ENCODE data around the gene RAB11A.
"Not testable (repeated sequence)": the region's sequence is repeated elsewhere in the genome, so short reads cannot be mapped to it uniquely, and the experiment has no call there.

RAB11A gene

DNA sequence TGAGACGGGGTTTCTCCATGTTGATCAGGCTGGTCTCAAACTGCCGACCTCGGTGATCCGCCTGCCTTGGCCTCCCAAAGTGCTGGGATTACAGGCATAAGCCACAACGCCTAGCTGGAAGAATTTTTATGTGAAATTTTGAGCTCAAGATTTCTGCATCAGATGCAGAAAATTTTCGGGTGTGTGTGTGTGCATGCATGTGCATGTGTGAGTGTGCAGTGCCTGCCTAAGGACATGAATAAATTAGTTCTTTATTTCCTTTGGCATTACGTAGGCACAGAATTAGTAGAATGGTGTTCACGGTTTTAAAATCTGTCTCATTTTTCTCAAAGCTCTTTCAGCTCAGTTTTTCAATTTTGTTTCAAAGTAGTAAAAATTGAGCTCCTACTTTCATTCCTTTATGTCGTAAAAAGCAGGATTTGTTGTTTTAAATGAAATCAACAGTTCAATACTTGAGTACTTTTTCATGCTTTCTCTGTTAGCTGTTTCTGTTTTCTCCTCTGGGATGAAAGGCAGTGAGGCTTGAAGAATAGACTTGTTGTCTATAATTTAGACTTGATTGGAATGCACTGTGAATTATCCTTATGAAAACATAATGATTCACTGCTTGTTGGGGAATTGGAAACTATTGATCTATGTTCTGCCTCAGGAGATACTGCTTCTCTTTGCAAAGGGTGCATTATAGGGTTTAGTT is 23.3 kb upstream of the RAB11A start:
- no peak for DNase-seq

GRCh38 chr15:65847989-65848388 is 21.3 kb upstream of the RAB11A start:
- DNase-seq: no peak

- no peak for DNase-seq
Observed at GRCh38 chr15:65851981-65852380, 17.3 kb upstream of the RAB11A start.

DNA sequence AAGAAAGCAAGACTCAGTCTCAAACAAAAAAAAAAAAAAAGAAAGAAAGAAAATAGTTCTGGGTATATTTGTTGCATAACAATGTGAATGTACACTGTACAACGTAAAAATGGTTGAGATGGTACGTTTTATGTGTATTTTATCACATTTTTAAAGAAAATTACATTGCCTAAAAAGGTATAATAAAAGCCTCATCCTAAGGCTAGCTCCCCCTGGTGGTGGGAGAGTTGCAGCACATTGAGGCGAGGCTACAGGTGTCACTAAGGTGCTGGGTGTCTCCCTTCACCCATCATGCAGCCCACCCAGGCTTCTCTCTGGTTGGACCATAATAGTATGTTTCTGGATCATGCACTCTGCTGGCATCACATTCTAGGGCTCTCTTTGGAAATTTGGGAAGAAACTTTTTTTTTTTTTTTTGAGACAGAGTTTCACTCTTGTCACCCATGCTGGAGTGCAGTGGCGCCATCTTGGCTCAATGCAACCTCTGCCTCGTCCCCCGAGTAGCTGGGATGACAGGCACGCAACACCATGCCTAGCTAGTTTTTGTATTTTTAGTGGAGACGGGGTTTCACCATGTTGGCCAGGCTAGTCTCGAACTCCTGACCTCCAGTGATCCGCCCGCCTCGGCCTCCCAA is 12.4 kb upstream of the RAB11A start:
- DNase-seq: peak; percentile 76

DNA sequence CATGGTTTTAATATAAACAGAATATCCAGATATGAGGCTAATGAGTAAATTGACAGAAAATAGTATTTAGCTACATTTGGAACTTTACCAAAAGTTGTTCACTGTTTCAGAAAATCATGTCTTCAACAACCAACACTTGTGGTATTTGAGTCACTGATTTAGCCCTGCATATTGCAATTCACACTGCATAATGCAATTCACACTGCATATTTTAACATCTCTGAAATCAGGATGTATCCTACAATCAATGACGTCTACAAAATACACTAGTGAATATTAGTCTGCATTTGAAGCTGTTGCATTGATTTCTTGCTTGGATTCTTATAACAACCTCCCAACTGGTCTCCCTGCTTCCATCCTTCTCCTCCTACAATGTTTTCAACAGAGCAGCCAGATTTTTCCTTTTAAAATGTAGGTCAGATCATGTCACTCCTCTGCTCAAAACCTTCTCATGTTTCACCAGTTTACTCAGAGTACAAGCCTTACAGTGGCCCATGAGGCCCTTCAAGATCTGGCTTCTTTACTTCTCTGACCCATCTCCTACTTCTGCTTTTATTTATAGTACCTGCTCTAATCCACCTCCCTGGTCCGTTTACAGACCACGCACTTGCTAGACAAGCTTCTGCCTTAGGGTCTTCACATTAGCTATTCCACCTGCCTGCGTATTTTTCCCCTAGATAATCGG is 11.4 kb upstream of the RAB11A start:
- no peak for DNase-seq

- peak; percentile 21 for DNase-seq
Observed at GRCh38 chr15:65862682-65863081, 6.6 kb upstream of the RAB11A start.

GRCh38 chr15:65863106-65863505 is 6.2 kb upstream of the RAB11A start:
- DNase-seq: no peak

DNA sequence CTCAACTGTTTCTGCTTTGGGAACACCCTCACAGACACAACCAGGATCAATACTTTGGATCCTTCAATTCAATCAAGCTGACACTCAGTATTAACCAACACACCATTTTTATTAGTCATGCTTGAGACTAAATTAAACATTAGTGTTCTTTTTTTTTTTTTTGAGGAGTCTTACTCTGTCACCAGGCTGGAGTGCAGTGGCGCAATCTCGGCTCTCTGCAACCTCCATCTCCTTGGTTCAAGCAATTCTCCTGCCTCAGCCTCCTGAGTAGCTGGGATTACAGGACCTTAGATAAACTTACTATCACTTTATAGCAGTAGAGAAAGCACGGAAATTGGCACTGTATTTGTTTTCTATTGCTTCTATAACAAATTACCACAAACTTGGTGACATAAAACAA is 2.0 kb upstream of the RAB11A start:
- no peak for DNase-seq

DNA sequence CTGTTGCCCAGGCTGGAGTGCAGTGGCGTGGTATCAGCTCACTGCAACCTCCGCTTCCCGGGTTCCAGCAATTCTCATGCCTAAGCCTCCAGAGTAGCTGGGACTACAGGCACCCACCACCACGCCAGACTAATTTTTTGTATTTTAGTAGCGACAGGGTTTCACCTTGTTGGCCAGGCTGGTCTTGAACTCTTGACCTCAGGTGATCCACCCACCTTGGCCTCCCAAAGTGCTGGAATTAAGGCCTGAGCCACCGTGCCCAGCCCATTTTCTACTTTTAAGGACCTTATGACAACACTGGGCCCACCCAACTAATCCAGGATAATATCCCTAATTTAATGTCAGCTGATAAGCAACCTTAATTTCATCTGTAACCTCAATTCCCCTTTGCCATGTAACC is 1.4 kb upstream of the RAB11A start:
- DNase-seq: not testable (repeated sequence)

GRCh38 chr15:65868546-65869125 is 655 bp upstream of the RAB11A start:
- no peak for DNase-seq

- DNase-seq: no peak
Observed at GRCh38 chr15:65869954-65870871, 922 bp downstream of the RAB11A start.

GRCh38 chr15:65870889-65871533 is 1.7 kb downstream of the RAB11A start:
- DNase-seq: no peak

DNA sequence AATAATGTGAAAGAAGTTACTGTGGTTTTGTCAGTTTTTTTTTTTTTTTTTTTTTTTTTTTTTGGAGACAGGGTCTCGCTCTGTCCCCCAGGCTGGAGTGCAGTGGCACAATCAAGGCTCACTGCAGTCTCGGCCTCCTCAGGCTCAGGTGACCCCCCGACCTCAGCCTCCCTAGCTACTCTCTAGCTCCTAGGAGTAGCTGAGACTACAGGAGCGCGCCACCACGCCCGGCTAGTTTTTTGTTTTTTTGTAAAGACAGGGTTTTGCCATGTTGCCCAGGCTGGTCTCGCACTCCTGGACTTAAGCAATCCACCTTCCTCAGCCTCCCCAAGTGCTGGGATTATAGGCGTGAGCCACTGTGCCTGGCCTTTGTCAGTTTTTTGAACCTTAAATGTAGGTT is 2.6 kb downstream of the RAB11A start:
- DNase-seq: not testable (repeated sequence)

DNA sequence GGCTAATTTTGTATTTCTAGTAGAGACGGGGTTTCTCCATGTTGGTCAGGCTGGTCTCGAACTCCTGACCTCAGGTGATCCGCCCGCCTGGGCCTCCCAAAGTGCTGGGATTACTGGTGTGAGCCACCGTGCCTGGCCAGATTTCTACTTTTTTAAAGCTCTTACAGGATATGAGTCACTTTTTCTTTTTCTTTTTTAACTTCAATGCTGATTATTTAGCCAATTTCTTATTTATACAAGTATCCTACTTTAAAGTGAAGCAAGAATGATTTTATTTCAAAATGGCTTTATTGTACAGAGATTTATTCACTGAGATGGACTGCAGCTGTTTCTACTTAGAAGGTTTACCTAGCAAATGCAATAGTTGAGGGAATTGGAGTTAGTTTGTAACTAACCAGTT is 3.3 kb downstream of the RAB11A start:
- not testable (repeated sequence) for DNase-seq

DNA sequence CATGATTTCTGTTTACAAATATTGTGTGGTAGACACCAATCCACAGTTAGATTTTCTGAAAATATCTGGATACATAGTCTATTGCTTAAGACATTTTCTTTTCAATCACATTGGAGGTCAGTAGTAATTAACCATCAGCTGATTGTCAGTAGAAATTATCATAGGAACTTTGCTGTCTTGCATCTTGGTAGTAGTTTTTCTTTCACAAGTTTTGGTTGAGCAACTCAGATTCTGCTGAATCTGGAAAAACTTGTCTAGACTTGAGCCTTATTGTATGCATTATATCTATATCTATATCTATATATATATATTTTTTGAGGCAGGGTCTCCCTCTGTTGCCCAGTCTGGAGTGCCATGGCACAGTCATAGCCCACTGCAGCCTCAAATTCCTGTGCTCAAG is 4.0 kb downstream of the RAB11A start:
- no peak for DNase-seq

DNA sequence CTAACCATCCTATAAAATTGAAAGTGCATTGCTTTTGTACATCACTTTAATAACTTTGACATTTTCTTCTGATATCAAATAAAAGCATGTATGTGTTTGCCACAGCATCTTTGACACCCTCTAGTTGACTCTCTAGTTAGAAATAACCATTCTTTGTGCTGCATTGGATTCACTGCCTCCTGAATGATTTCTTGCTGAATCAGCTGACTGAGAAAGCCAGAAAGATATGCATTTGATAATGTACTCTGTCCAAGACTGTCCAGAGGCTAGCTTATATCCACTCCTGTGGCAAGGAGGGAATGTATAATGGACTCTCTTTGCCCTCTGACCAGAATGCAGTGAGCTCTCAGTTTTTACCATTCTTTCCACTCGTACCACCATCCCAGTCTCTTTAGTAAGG is 6.2 kb downstream of the RAB11A start:
- no peak for DNase-seq

GRCh38 chr15:65877749-65878148 is 8.5 kb downstream of the RAB11A start:
- DNase-seq: no peak

GRCh38 chr15:65881766-65882434 is 12.6 kb downstream of the RAB11A start:
- DNase-seq: no peak

DNA sequence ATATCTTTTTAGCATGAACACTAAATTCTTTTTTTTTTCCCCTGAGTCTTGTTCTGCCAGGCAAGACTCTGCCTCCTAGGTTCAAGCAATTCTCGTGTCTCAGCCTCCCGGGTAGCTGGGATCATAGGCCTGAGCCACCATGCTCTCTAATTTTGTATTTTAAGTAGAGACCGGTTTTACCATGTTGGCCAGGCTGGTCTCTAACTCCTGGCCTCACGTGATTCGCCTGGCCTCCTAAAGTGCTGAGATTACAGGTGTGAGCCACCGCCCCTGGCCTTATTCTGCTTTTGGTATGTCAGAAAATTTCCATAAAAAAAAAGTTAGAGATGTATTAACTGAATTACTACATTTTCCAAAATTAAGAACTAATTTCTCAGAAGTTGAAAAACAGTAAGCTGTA is 14.3 kb downstream of the RAB11A start:
- no peak for DNase-seq

- no peak for DNase-seq
Observed at GRCh38 chr15:65884511-65884910, 15.2 kb downstream of the RAB11A start.

- DNase-seq: no peak
Observed at GRCh38 chr15:65885668-65886218, 16.5 kb downstream of the RAB11A start.

Data from effector CD8-positive, alpha-beta T cell (primary cell).